ENCODE results near the gene TRIM17. TPM values are rescaled to one million over a fixed set of nuclear protein-coding genes. Genes with fewer than 3 reads are reported as not detected.

The TRIM17 gene
- total RNA-seq, 1 donor from 2014 or later = 9.4 TPM

- H3K27ac Mint-ChIP-seq = no peak overlapping the region
- H3K36me3 Mint-ChIP-seq = peaks cover 4% of the 10 kb centered on the region
- peaks cover 23% of the 10 kb centered on the region for H3K4me1 Mint-ChIP-seq (ENCODE audit: unreplicated experiment)
- TF ChIP-seq CTCF (conservative IDR thresholded peaks at IDR 0.05) = no peak
- no peak overlapping the region for H3K4me3 Mint-ChIP-seq
- no peak for DNase-seq (ENCODE audit: extremely low spot score, unreplicated experiment)
- no peaks in the 10 kb centered on the region for H3K27me3 Mint-ChIP-seq
- no peaks in the 10 kb centered on the region for H3K9me3 Mint-ChIP-seq
Observed at GRCh38 chr1:228400692-228401454, 15.8 kb downstream of the TRIM17 start.

DNA sequence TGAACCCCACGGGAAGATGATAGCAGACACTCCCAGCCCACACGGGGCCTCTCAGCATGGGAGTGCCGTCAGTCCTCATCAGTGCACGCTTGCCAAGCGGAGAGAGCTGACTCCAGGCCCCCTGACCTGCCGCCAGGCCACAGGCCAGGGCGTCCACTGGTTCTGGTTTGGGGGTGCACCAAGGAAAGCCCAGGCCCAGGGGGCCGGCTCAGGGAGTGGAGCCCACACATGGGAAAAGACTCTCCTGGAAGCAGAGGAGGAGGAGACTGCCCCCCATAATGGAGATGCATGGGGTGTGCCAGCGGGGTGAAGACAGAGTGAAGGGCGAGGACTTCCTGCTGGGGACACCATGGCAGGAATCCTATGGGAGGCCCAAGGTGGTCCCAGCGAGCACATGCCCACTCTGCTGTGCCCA, 16.4 kb downstream of the TRIM17 start:
- H3K4me1 Mint-ChIP-seq (ENCODE audit: unreplicated experiment) = peaks cover 22% of the 10 kb centered on the region
- no peak for DNase-seq (ENCODE audit: extremely low spot score, unreplicated experiment)
- no peaks in the 10 kb centered on the region for H3K9me3 Mint-ChIP-seq
- H3K27me3 Mint-ChIP-seq = no peaks in the 10 kb centered on the region
- H3K36me3 Mint-ChIP-seq = peaks cover 4% of the 10 kb centered on the region
- H3K27ac Mint-ChIP-seq = no peak overlapping the region
- H3K4me3 Mint-ChIP-seq = no peak overlapping the region
- no peak for TF ChIP-seq CTCF (conservative IDR thresholded peaks at IDR 0.05)

DNA sequence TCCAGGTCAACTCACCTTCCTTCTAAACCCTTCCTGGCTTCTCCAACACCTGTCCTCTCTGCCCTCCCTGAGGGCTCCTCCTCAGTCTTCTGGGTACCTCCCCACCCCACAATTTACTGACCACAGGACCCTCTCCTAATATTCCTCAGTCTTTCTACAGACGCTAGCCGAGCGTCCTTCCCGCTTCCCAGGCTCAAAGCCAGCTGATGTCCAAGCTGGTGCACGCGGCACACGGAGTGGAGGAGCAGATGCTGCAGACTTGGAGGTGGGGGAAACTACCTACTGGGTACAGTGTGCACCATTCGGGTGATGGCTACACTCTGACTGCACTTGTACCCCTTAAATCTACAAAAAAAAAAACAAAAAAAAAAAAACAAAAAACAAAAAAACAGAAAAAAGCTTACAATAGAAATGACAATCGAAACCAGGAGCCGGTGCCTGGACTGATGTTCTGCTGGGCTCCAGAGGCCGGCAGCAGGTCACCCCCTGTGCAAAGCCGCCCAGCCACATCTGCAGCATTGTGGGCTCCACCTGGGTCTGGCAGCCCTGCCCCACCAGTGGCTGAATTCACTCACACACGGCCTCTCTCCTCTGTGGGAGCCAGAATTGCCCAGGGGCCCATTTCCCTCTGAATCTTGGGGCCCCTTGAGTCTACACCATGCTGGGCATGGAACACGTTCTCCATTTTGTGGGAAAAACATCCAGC, 17.0 kb downstream of the TRIM17 start:
- H3K27ac Mint-ChIP-seq = no peak overlapping the region
- DNase-seq (ENCODE audit: extremely low spot score, unreplicated experiment) = no peak
- H3K4me3 Mint-ChIP-seq = no peak overlapping the region
- peaks cover 16% of the 10 kb centered on the region for H3K4me1 Mint-ChIP-seq (ENCODE audit: unreplicated experiment)
- H3K36me3 Mint-ChIP-seq = peaks cover 4% of the 10 kb centered on the region
- H3K9me3 Mint-ChIP-seq = no peaks in the 10 kb centered on the region
- H3K27me3 Mint-ChIP-seq = no peaks in the 10 kb centered on the region
- no peak for TF ChIP-seq CTCF (conservative IDR thresholded peaks at IDR 0.05)

DNA sequence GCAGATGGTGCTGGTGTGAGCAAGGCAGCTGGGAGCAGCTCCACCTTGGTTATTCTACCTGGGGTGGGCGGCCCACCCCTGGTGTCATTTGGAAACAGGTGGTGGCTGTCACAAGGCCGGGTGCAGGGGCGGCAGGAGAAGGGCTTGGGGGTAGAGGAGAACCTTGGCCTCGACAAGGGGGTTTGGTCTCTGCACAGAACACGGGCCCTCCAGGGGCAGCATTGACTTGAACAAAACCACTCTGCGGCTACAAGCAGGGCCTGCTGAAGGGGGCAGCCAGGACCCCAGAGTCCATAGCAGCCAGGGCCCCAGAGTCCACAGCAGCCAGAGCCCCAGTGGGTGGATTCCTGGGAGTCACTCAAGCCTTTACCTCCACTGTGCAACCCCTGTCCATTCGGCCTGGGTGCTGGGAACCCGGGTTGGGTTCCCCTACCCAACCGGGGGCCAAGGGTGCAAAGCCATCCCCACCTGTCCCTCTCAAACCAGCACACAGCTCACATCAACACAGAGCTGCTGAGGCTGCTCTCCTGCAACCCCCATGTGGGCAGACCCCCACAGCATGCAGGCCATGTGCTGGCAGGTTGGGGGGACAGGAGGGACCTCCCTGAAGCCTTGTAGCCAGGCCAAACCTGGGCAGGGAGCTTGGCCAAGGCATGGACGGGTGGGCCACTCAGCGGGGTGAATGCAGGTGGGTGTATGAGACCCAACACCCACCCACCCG, 17.8 kb downstream of the TRIM17 start:
- H3K27ac Mint-ChIP-seq = no peak overlapping the region

More for the DNA sequence above, 17.8 kb downstream of the TRIM17 start:
- Mint-ChIP-seq H3K4me3 (no peak overlapping the region), H3K4me1 (ENCODE audit: unreplicated experiment) (peaks cover 9% of the 10 kb centered on the region), H3K9me3 (no peaks in the 10 kb centered on the region), H3K27me3 (no peaks in the 10 kb centered on the region), H3K36me3 (peaks cover 4% of the 10 kb centered on the region)
- TF ChIP-seq CTCF (conservative IDR thresholded peaks at IDR 0.05) = no peak
- DNase-seq (ENCODE audit: extremely low spot score, unreplicated experiment) = no peak

Measured in type B pancreatic cell (in vitro differentiated cells).